CD4-positive, alpha-beta memory T cell (primary cell): ENCODE data around the gene BLVRB. TPM values are rescaled to one million over a fixed set of nuclear protein-coding genes. Genes with fewer than 3 reads are reported as not detected.
"Not testable (repeated sequence)": the region's sequence is repeated elsewhere in the genome, so short reads cannot be mapped to it uniquely, and the experiment has no call there.

Experiments
- CTCF ChIA-PET: fragments of 350-600 bp; sonication (Branson Sonifier 250); formaldehyde crosslinking; loops from one replicate; lab custom pipeline; 2021; ENCODE audit warnings: inconsistent platforms; ENCODE audit not compliant: partially characterized antibody; lab: Charles Lee
- POLR2A ChIA-PET: fragments of 350-600 bp; sonication (Branson Sonifier 250); formaldehyde crosslinking; loops from one replicate; lab custom pipeline; 2021; ENCODE audit not compliant: partially characterized antibody; lab: Charles Lee
- DNase-seq, 5 donors: peaks; one replicate each; pipeline versions ENCODE4 v3.0.0 to v3.0.0-alpha.2; 2020 to 2022; ENCODE audit warnings: mixed read lengths in 1 of 5
- H3K27ac ChIP-seq: one replicate; pipeline ENCODE4 v1.7.0; 2013; ENCODE audit warnings: low read depth, low read length
- H3K27me3 ChIP-seq: 2 replicates; pipeline ENCODE4 v1.7.0; 2013; ENCODE audit warnings: mild to moderate bottlenecking, low read length, moderate library complexity; ENCODE audit not compliant: insufficient read depth
- H3K36me3 ChIP-seq: 2 replicates; pipeline ENCODE4 v1.7.0; 2013; ENCODE audit warnings: mild to moderate bottlenecking, low read length, moderate library complexity; ENCODE audit not compliant: insufficient read depth
- H3K4me1 ChIP-seq: 2 replicates; pipeline ENCODE4 v1.7.0; 2013; ENCODE audit warnings: mild to moderate bottlenecking, low read length, moderate library complexity; ENCODE audit not compliant: insufficient read depth
- H3K4me3 ChIP-seq, 2 donors: one replicate each; pipeline ENCODE4 v1.7.0; 2013; ENCODE audit warnings: low read length in 2 of 2, mild to moderate bottlenecking in 1 of 2
- H3K9me3 ChIP-seq, 2 donors: one replicate each; pipeline ENCODE4 v1.7.0; 2013; ENCODE audit warnings: low read length in 2 of 2, control low read depth in 1 of 2; ENCODE audit not compliant: control insufficient read depth in 1 of 2
- H3K27ac Mint-ChIP-seq, 7 donors: one replicate each; pipeline ENCODE4 v1.8.0; 2020 to 2021; ENCODE audit warnings: mixed read lengths in 7 of 7, mild to moderate bottlenecking in 6 of 7, inconsistent platforms in 3 of 7, moderate library complexity in 3 of 7
- H3K27me3 Mint-ChIP-seq, 2 donors: one replicate each; pipeline ENCODE4 v1.8.0; 2020 to 2021; ENCODE audit warnings: mixed read lengths in 2 of 2
- H3K36me3 Mint-ChIP-seq, 2 donors: one replicate each; pipeline ENCODE4 v1.8.0; 2020 to 2021; ENCODE audit warnings: mixed read lengths in 2 of 2, inconsistent platforms in 1 of 2, mild to moderate bottlenecking in 1 of 2
- H3K4me1 Mint-ChIP-seq, 4 donors: one replicate each; pipeline ENCODE4 v1.8.0; 2020 to 2021; ENCODE audit warnings: mixed read lengths in 4 of 4, mild to moderate bottlenecking in 1 of 4
- H3K4me3 Mint-ChIP-seq, 8 donors: one replicate each; pipeline ENCODE4 v1.8.0; 2020 to 2021; ENCODE audit warnings: mixed read lengths in 8 of 8, mild to moderate bottlenecking in 7 of 8, moderate library complexity in 6 of 8, inconsistent platforms in 3 of 8
- H3K9me3 Mint-ChIP-seq, 8 donors: one replicate each; pipeline ENCODE4 v1.8.0; 2020 to 2021; ENCODE audit warnings: mixed read lengths in 8 of 8, mild to moderate bottlenecking in 5 of 8, inconsistent platforms in 3 of 8, moderate library complexity in 1 of 8
- intact Hi-C: fragments of 100-400 bp; cut with micrococcal nuclease; formaldehyde crosslinking; loops from one replicate; pipeline ENCODE4 v1.15.1; 2023
- polyA plus RNA-seq, 2 donors: library from polyadenylated mRNA; unstranded; fragments of 300-500 nt; fragmentation: Illumina TruSeq; gene quantifications; one replicate each; pipeline ENCODE4 v1.2.3, GENCODE V29; 2021
- total RNA-seq, 2 experiments: library from RNA; stranded (reverse); gene quantifications; one replicate each; pipeline ENCODE4 v1.2.3, GENCODE V29; 2021

Gene BLVRB
- total and polyA plus RNA-seq, 4 experiments from 2014 or later = 12.3 to 34.6 (median 20.8) TPM

DNA sequence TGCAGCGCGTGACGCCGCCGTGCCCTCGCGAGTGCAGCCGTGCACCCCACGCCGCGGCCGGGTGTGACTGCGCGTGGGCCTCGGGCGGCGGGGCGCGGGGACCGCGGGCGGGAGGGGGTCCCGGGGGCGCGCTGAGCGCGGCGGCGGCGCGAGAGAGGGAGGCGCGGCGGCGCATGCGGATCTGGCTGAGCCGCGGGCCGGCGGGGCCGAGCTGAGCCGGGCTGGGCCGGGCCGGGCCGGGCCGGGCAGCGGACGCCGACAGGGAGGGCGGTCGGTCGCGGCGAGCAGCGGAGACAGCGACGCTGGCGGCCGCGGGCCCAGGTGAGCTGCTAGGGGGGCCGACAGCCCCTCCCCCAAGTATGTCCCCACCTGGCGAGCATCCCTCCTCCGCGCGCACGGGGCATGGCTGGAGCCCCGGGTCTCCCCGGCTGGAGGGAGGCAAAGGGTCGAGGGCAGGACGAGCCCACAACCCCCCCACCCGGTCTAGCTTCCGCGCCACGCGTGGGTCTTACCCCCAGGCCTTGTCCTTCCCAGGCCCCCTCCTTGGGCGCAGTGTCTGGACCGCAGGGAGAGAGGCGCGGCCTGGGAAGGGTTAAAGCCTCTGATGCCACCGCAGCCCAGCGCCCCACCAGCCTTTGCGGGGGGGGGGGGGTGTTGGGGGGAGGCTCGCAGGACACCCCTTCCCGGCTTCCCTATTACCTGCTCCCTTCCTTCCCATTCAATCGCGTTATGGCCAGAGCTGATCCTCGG is 1.6 kb upstream of the BLVRB start, which contains the start of gene SPTBN4:
Gene SPTBN4 (plus strand): TSS at position 17 of the 750 bp plus-strand sequence. CDS start 5,621 bp downstream, outside the sequence.
- intact Hi-C loops = loop anchor here (2.0 to 5.0 kb wide), 2 partner anchors 62 to 65 kb away; no protein-coding TSS in a partner anchor
- Histone ChIP-seq H3K4me1 (peaks cover 28% of the 10 kb centered on the region), H3K27ac (peak within 1 kb of the TSS; percentile 39), H3K36me3 (no peaks in the 10 kb centered on the region), H3K9me3 (no peaks in the 10 kb centered on the region), H3K4me3 (peak within 1 kb of the TSS; percentile 67 to 72), H3K27me3 (no peaks in the 10 kb centered on the region)
- Mint-ChIP-seq H3K27ac (peak within 1 kb of the TSS; percentile 79 to 98 (median 95)), H3K36me3 (peaks cover 4 to 6% of the 10 kb centered on the region in 2 donors), H3K4me3 (peak within 1 kb of the TSS; percentile 85 to 96 (median 86)), H3K27me3 (peaks cover 6 to 20% of the 10 kb centered on the region in 2 donors), H3K4me1 (peaks cover 20 to 27% (median 24%) of the 10 kb centered on the region in 4 donors), H3K9me3 (peaks cover 0 to 2% (median 0%) of the 10 kb centered on the region in 8 donors)
- ChIA-PET POLR2A (interaction anchor here (0.7 to 4.6 kb wide), 6 partner anchors 23 to 331 kb away, joined by 3 to 51 read pairs (median 14); partner anchors contain the start of genes C19orf47, LTBP4, PLD3 and SERTAD3), CTCF (interaction anchor here (1.5 to 4.4 kb wide), 4 partner anchors 33 to 168 kb away, joined by 3 to 66 read pairs (median 28); no protein-coding TSS in a partner anchor)
- peak in 1 of 5 donors; percentile 51 for DNase-seq

- Mint-ChIP-seq H3K27ac (peak overlapping the region; percentile 79 to 98 (median 95)), H3K4me3 (peak overlapping the region; percentile 85 to 96 (median 86)), H3K9me3 (peaks cover 0 to 2% (median 0%) of the 10 kb centered on the region in 8 donors), H3K36me3 (peaks cover 4 to 6% of the 10 kb centered on the region in 2 donors), H3K27me3 (peaks cover 6 to 20% of the 10 kb centered on the region in 2 donors), H3K4me1 (peaks cover 20 to 31% (median 24%) of the 10 kb centered on the region in 4 donors)
- intact Hi-C loops = loop anchor here (2.0 to 5.0 kb wide), 2 partner anchors 62 to 64 kb away; no protein-coding TSS in a partner anchor
- ChIA-PET CTCF (interaction anchor here (0.9 to 4.4 kb wide), 11 partner anchors 7 to 169 kb away, joined by 3 to 66 read pairs (median 18); partner anchors contain the start of genes SERTAD1 and SERTAD3), POLR2A (interaction anchor here (0.6 to 4.6 kb wide), 19 partner anchors 13 to 1403 kb away, joined by 3 to 51 read pairs (median 4); partner anchors contain the start of genes C19orf47, LTBP4, PLD3 and SERTAD1)
- H3K27ac ChIP-seq = peak overlapping the region; percentile 39
- H3K27me3 ChIP-seq = no peaks in the 10 kb centered on the region
- H3K36me3 ChIP-seq = no peaks in the 10 kb centered on the region
- H3K4me3 ChIP-seq = peak overlapping the region; percentile 67 to 72
- peak in 3 of 5 donors; percentile 86 to 98 (median 86) for DNase-seq
- H3K9me3 ChIP-seq = no peaks in the 10 kb centered on the region
- peaks cover 28% of the 10 kb centered on the region for H3K4me1 ChIP-seq
Measured at GRCh38 chr19:40466219-40466984, 857 bp upstream of the BLVRB start.

- H3K4me3 ChIP-seq = peak overlapping the region; percentile 61 to 72
- peak overlapping the region; percentile 85 to 96 (median 86) for H3K4me3 Mint-ChIP-seq
- intact Hi-C loops = loop anchor here (1.0 to 5.0 kb wide), 7 partner anchors 21 to 140 kb away; partner anchors contain the start of genes C19orf47, PLD3, SERTAD1 and SERTAD3
Measured at GRCh38 chr19:40465025-40465556, 454 bp downstream of the BLVRB start.

DNA sequence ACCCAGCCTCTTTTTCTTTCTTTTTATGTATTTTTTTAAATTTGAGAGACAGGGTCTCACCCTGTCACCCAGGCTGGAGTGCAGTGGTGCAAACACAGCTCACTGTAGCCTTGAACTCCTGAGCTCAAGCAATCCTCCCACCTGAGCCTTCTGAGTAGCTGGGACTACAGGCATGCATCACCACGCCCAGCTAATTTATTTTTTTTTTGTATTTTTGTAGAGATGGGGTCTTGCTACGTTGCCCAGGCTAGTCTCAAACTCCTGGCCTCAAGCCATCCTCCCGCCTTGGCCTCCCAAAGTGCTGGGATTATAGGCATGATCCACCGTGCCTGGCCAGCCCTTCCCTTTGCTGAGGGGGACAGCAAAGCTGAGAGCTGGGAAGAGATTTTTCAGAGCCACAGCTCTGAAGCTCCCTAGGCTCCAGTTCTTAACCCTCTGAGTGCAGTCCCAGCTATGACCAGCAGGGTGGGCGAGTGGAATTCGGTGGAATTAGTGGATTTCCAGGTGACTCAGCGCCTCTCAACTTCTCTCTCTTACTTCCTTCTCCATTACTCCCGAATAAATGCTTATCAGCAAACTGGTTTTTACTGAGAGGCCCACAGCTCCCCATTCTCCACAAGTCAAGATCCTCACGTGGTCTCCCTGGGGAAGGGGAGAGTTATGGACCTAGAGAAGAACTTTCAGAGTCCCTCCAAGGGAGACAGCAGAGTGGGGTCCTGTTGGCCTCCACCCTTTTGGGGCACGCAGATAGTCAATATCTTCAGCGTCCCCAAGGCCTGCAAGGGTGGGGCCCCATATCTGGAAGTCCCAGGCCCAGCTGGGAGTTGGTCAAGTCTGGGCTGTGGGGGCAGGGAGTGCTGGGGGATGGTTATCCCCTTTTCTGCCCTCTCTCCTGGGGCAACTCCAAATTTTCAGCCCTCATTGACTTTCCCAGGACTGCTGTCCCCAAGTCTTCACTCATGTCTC is 1.2 kb downstream of the BLVRB start:
- Histone ChIP-seq H3K27me3 (no peaks in the 10 kb centered on the region), H3K36me3 (no peaks in the 10 kb centered on the region), H3K27ac (no peak overlapping the region), H3K9me3 (no peaks in the 10 kb centered on the region), H3K4me1 (peaks cover 28% of the 10 kb centered on the region), H3K4me3 (no peak overlapping the region)
- POLR2A ChIA-PET = interaction anchor here (0.8 to 4.6 kb wide), 10 partner anchors 20 to 149 kb away, joined by 3 to 51 read pairs (median 11); partner anchors contain the start of genes C19orf47, LTBP4, PLD3 and SERTAD1
- peaks cover 0 to 2% (median 0%) of the 10 kb centered on the region in 8 donors for H3K9me3 Mint-ChIP-seq
- H3K27ac Mint-ChIP-seq = peak overlapping the region; percentile 25 to 98 (median 85)
- H3K4me1 Mint-ChIP-seq = peaks cover 22 to 31% (median 24%) of the 10 kb centered on the region in 4 donors
- H3K36me3 Mint-ChIP-seq = peaks cover 4 to 6% of the 10 kb centered on the region in 2 donors
- peak overlapping the region; percentile 85 to 96 (median 86) for H3K4me3 Mint-ChIP-seq
- peaks cover 6 to 18% of the 10 kb centered on the region in 2 donors for H3K27me3 Mint-ChIP-seq
- intact Hi-C loops = loop anchor here (1.0 to 5.0 kb wide), 8 partner anchors 20 to 170 kb away; partner anchors contain the start of genes C19orf47, PLD3, SERTAD1 and SERTAD3
- CTCF ChIA-PET = interaction anchor here (0.6 to 4.4 kb wide), 27 partner anchors 9 to 171 kb away, joined by 3 to 66 read pairs (median 5); partner anchors contain the start of genes C19orf47, PLD3, SERTAD1 and SERTAD3
- peak; percentile 54 to 69 (median 63) for DNase-seq

More at GRCh38 chr19:40465025-40465556, 454 bp downstream of the BLVRB start:
- peak overlapping the region; percentile 52 for H3K27ac ChIP-seq
- DNase-seq = peak in 4 of 5 donors; percentile 39 to 71 (median 43)
- H3K36me3 ChIP-seq = no peaks in the 10 kb centered on the region
- Mint-ChIP-seq H3K27ac (peak overlapping the region; percentile 79 to 98 (median 92)), H3K27me3 (peaks cover 6 to 18% of the 10 kb centered on the region in 2 donors), H3K4me1 (peaks cover 22 to 31% (median 24%) of the 10 kb centered on the region in 4 donors), H3K36me3 (peaks cover 4 to 6% of the 10 kb centered on the region in 2 donors), H3K9me3 (peaks cover 0 to 2% (median 0%) of the 10 kb centered on the region in 8 donors)
- POLR2A ChIA-PET = interaction anchor here (0.5 to 4.6 kb wide), 15 partner anchors 19 to 798 kb away, joined by 3 to 51 read pairs (median 5); partner anchors contain the start of genes C19orf47, LTBP4, PLD3 and SERTAD1
- no peaks in the 10 kb centered on the region for H3K27me3 ChIP-seq
- peaks cover 28% of the 10 kb centered on the region for H3K4me1 ChIP-seq
- H3K9me3 ChIP-seq = no peaks in the 10 kb centered on the region
- CTCF ChIA-PET = interaction anchor here (0.9 to 4.4 kb wide), 16 partner anchors 9 to 170 kb away, joined by 3 to 66 read pairs (median 8); partner anchors contain the start of genes SERTAD1 and SERTAD3

- peaks cover 6 to 18% of the 10 kb centered on the region in 2 donors for H3K27me3 Mint-ChIP-seq
- not testable (repeated sequence) for H3K36me3 Mint-ChIP-seq, H3K27ac Mint-ChIP-seq, H3K36me3 ChIP-seq, H3K9me3 ChIP-seq, H3K9me3 Mint-ChIP-seq, H3K4me3 Mint-ChIP-seq, H3K27me3 ChIP-seq, H3K4me3 ChIP-seq, DNase-seq, H3K27ac ChIP-seq
- ChIA-PET CTCF (interaction anchor here (0.6 to 4.4 kb wide), 23 partner anchors 10 to 172 kb away, joined by 3 to 66 read pairs (median 5); partner anchors contain the start of genes C19orf47, PLD3, SERTAD1 and SERTAD3), POLR2A (interaction anchor here (0.9 to 4.6 kb wide), 5 partner anchors 20 to 140 kb away, joined by 3 to 51 read pairs (median 38); partner anchors contain the start of genes LTBP4 and SERTAD3)
- H3K4me1 Mint-ChIP-seq = peaks cover 22 to 31% (median 24%) of the 10 kb centered on the region in 4 donors
- H3K4me1 ChIP-seq = peaks cover 28% of the 10 kb centered on the region
- intact Hi-C loops = loop anchor here (1.0 to 2.0 kb wide), 2 partner anchors 141 to 171 kb away; no protein-coding TSS in a partner anchor
Measured at GRCh38 chr19:40463587-40464037, 1.9 kb downstream of the BLVRB start.
